Smooth muscle cell (in vitro differentiated cells): ENCODE data around the gene AK2. TPM values are rescaled to one million over a fixed set of nuclear protein-coding genes. Genes with fewer than 3 reads are reported as not detected.

Source experiments
- DNase-seq: peaks from one replicate; lab custom pipeline; 2025; ENCODE audit not compliant: unreplicated experiment; lab: John Stamatoyannopoulos, UW
- H2AFZ ChIP-seq: fragments of 200-600 bp; sonication (generic); 2 replicates; pipeline ENCODE4 v1.6.0; 2016; ENCODE audit warnings: antibody characterized with exemption, low read depth, mild to moderate bottlenecking
- H3F3A ChIP-seq: fragments of 200-600 bp; sonication (generic); 2 replicates; pipeline ENCODE4 v1.6.0; 2017; ENCODE audit warnings: antibody characterized with exemption, low read depth
- H3K27ac ChIP-seq: fragments of 200-600 bp; sonication (generic); 2 replicates; pipeline ENCODE4 v1.5.1; 2016; ENCODE audit warnings: low read depth, mild to moderate bottlenecking
- H3K27me3 ChIP-seq: fragments of 200-600 bp; sonication (generic); 2 replicates; pipeline ENCODE4 v1.6.1; 2016; ENCODE audit warnings: low read depth, mild to moderate bottlenecking
- H3K36me3 ChIP-seq: fragments of 200-600 bp; sonication (generic); 2 replicates; pipeline ENCODE4 v1.5.1; 2016; ENCODE audit warnings: low read depth
- H3K4me1 ChIP-seq: fragments of 200-600 bp; sonication (generic); 2 replicates; pipeline ENCODE4 v1.5.1; 2016; ENCODE audit warnings: low read depth
- H3K4me2 ChIP-seq: fragments of 200-600 bp; sonication (generic); 2 replicates; pipeline ENCODE4 v1.6.0; 2016; ENCODE audit warnings: mild to moderate bottlenecking
- H3K4me3 ChIP-seq: fragments of 200-600 bp; sonication (generic); 2 replicates; pipeline ENCODE4 v1.5.1; 2016; ENCODE audit warnings: mild to moderate bottlenecking
- H3K79me2 ChIP-seq: fragments of 200-600 bp; sonication (generic); 2 replicates; pipeline ENCODE4 v1.6.0; 2016; ENCODE audit warnings: low read depth, mild to moderate bottlenecking
- H3K9ac ChIP-seq: fragments of 200-600 bp; sonication (generic); 2 replicates; pipeline ENCODE4 v1.6.0; 2016; ENCODE audit warnings: low read depth
- H3K9me3 ChIP-seq: fragments of 200-600 bp; sonication (generic); replicated peaks from 2 replicates; pipeline ENCODE4 v1.5.1; 2016; ENCODE audit warnings: low read depth
- H4K20me1 ChIP-seq: fragments of 200-600 bp; sonication (generic); 2 replicates; pipeline ENCODE4 v1.6.0; 2016; ENCODE audit warnings: low read depth
- CTCF ChIP-seq: fragments of 200-600 bp; sonication (generic); IDR thresholded peaks from 2 replicates; pipeline ENCODE4 v1.5.1; 2017; ENCODE audit warnings: borderline replicate concordance, mild to moderate bottlenecking, antibody characterized with exemption; ENCODE audit not compliant: insufficient read depth, poor library complexity, severe bottlenecking
- WGBS: methylation state at CpG from one replicate; pipeline ENCODE4 v1.1.7; 2016; ENCODE audit warnings: low lambda C conversion rate; 5-methylcytosine and 5-hydroxymethylcytosine counted together
- polyA plus RNA-seq: library from polyadenylated mRNA; unstranded; fragments of >200 nt; fragmentation: Nextera tagmentation; extraction: Ambion mirVana; gene quantifications from 2 replicates; pipeline ENCODE4 v1.2.1, GENCODE V29; 2016
- total RNA-seq: library from RNA; depleted of rRNA; stranded (reverse); fragments of >200 nt; gene quantifications from 2 replicates; pipeline ENCODE4 v1.2.3, GENCODE V29; 2014

AK2 gene
- total and polyA plus RNA-seq, 2 experiments from 2014 or later = 89.8 to 121 TPM

GRCh38 chr1:33045814-33046213 lies 9.1 kb upstream of the AK2 start:
- H3K9ac ChIP-seq = no peak overlapping the region
- H3K36me3 ChIP-seq = no peaks in the 10 kb centered on the region
- no peaks in the 10 kb centered on the region for H4K20me1 ChIP-seq
- DNase-seq = no peak
- no peaks in the 10 kb centered on the region for H3F3A ChIP-seq
- H3K9me3 ChIP-seq = no peaks in the 10 kb centered on the region
- TF ChIP-seq CTCF = no peak
- H3K27ac ChIP-seq = no peak overlapping the region
- no peak overlapping the region for H2AFZ ChIP-seq
- H3K4me1 ChIP-seq = no peaks in the 10 kb centered on the region
- no peak overlapping the region for H3K4me3 ChIP-seq
- no peaks in the 10 kb centered on the region for H3K79me2 ChIP-seq
- H3K27me3 ChIP-seq = no peaks in the 10 kb centered on the region
- 82% methylated on average over 6 of the region's 6 CpGs for WGBS
- H3K4me2 ChIP-seq = no peak overlapping the region

- Histone ChIP-seq H3K4me3 (no peak overlapping the region), H3K9ac (no peak overlapping the region), H3K36me3 (no peaks in the 10 kb centered on the region), H3K27me3 (no peaks in the 10 kb centered on the region), H3K79me2 (no peaks in the 10 kb centered on the region), H3K4me2 (no peak overlapping the region), H2AFZ (no peak overlapping the region), H3K9me3 (no peaks in the 10 kb centered on the region), H3K4me1 (no peaks in the 10 kb centered on the region), H3F3A (no peaks in the 10 kb centered on the region), H4K20me1 (no peaks in the 10 kb centered on the region), H3K27ac (no peak overlapping the region)
- WGBS = 59% methylated on average over 2 of the region's 2 CpGs
- no peak for DNase-seq
- TF ChIP-seq CTCF = no peak
Measured at GRCh38 chr1:33045246-33045645, 8.6 kb upstream of the AK2 start.

GRCh38 chr1:33043267-33044092 lies 6.8 kb upstream of the AK2 start:
- Histone ChIP-seq H3K27ac (no peak overlapping the region), H4K20me1 (no peaks in the 10 kb centered on the region), H3K4me1 (no peaks in the 10 kb centered on the region), H3K36me3 (no peaks in the 10 kb centered on the region), H3F3A (no peaks in the 10 kb centered on the region), H3K4me2 (no peak overlapping the region), H3K9ac (no peak overlapping the region), H3K27me3 (no peaks in the 10 kb centered on the region), H2AFZ (no peak overlapping the region), H3K79me2 (no peaks in the 10 kb centered on the region), H3K9me3 (no peaks in the 10 kb centered on the region), H3K4me3 (no peak overlapping the region)
- no peak for TF ChIP-seq CTCF
- no peak for DNase-seq
- WGBS = 81% methylated on average over 8 of the region's 8 CpGs

GRCh38 chr1:33042831-33043230 lies 6.1 kb upstream of the AK2 start:
- no peak overlapping the region for H3K4me2 ChIP-seq
- 53% methylated on average over 1 of the region's 1 CpG for WGBS
- no peak overlapping the region for H3K9ac ChIP-seq

More at GRCh38 chr1:33042831-33043230, 6.1 kb upstream of the AK2 start:
- Histone ChIP-seq H3K4me1 (no peaks in the 10 kb centered on the region), H3K27ac (no peak overlapping the region), H3K4me3 (no peak overlapping the region), H3F3A (no peaks in the 10 kb centered on the region), H3K36me3 (no peaks in the 10 kb centered on the region), H3K27me3 (no peaks in the 10 kb centered on the region), H4K20me1 (no peaks in the 10 kb centered on the region), H2AFZ (no peak overlapping the region), H3K9me3 (no peaks in the 10 kb centered on the region), H3K79me2 (no peaks in the 10 kb centered on the region)
- TF ChIP-seq CTCF = no peak
- DNase-seq = no peak
